HG02981 (cell line): ENCODE measurements around the gene PHIP.
"Not testable (repeated sequence)": the region's sequence is repeated elsewhere in the genome, so short reads cannot be mapped to it uniquely, and the experiment has no call there.

Source experiments
- ATAC-seq: cut with Tn5 transposase; IDR thresholded peaks from one replicate; pipeline ENCODE4 v1.9.1; 2021; ENCODE audit warnings: mild to moderate bottlenecking, moderate library complexity; ENCODE audit not compliant: unreplicated experiment

PHIP gene

GRCh38 chr6:78936515-78936914 lies 141.5 kb downstream of the PHIP start:
- ATAC-seq: no peak

DNA sequence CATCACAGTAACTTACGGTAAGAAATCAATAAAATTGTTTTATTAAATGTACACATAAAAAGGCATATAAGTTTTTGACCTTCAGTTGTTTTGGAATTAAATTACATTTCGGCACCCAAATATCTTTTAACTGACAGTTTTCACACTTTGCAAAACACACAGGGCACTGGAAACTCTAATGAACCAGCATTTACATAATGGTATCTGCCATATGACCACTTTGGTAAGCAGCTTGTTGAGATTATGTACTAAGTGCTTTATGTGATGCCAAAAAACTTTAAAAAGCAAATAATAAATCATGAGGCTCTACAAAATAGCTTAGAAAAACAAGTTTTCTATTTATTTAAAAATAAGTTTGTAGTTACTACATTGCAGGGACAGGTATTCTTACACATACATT lies 142.5 kb downstream of the PHIP start:
- no peak for ATAC-seq

GRCh38 chr6:78925317-78925716 lies 152.7 kb downstream of the PHIP start:
- ATAC-seq: no peak

DNA sequence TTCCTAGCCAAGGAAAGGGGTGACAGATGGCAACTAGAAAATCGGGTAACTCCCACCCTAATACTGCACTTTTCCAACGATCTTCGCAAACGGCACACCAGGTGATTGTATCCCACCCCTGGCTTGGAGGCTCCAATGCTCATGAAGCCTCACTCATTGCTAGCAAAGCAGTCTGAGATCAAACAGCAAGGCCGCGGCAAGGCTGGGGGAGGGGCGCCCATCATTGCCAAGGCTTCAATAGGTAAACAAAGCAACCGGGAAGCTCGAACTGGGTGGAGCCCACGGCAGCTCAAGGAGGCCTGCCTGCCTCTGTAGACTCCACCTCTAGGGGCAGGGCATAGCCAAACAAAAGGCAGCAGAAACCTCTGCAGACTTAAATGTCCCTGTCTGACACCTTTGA lies 156.9 kb downstream of the PHIP start:
- not testable (repeated sequence) for ATAC-seq

GRCh38 chr6:78917788-78918187 lies 160.3 kb downstream of the PHIP start:
- no peak for ATAC-seq

DNA sequence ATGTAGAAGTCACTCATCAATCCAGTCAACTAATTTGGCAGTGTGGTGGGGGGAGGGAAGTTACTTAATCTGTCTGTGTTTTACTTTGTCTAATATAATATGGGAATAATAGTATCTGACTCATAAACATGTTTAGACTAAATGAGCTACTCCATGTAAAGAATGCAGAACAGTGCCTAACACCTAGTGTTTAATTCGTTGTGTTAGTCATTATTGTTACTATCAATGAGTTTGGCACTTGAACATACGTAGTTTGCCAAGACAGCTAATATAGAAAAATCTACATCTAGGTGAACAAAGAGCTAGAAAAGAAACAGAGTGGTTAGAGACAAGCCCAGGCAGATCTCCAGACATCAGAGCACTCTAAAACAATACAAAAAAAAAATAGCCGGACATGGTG lies 161.6 kb downstream of the PHIP start:
- ATAC-seq: no peak

DNA sequence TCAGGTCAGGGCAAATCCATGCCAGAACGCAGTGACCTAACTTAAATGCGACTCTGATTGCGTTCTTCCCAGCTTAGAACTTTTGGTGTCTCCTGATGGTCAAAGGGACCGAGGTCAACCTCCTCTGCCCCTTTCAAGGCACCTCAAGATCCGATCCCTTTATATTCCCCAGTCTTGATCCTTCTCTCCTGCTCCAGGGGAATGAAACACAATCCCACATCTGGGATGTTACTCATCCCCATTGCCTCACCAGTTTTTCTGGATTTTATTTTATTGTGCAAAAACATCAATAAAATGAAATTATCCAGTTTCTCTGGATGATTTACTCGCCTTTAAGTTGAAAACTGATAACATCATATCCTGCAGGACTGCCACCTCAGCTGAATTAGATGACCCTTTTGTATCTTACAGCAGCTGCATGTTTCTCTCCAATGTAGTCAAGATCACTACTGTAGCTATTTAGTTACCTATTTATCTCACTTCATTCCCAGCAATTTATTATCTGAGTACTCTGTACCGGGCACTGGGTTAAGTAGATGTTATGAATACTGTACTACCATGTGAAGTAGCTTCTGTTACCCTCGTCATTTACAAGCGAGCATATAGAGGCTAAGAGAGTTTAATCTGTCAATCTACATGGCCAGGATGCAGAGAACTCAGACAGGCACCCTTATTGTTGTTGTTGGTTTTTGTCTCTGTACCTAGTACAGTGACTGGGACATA lies 166.7 kb downstream of the PHIP start:
- ATAC-seq: no peak

- ATAC-seq: peak; percentile 61
These were observed 167.4 kb downstream of the PHIP start for GRCh38 chr6:78910591-78911171.

DNA sequence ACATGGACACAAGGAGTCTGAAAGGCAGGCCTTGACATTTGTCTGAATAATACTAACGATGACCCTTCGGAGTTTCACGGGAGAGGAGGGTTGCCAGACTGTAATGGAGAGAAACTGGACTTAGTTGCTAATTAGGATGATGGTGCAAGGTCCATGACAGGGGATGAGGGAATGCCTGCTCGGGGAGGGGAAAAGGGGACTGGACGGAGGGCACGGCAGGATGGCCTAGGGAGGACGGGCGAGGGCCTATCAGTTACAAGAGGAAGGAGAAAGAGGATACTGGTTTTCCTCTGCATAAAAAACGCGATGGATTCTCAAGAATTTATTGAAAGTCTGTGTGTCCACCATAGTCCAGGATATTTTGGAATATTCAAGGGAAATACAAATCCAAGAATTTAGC lies 168.0 kb downstream of the PHIP start:
- no peak for ATAC-seq

- no peak for ATAC-seq
These were observed 168.7 kb downstream of the PHIP start for GRCh38 chr6:78909391-78909790.

DNA sequence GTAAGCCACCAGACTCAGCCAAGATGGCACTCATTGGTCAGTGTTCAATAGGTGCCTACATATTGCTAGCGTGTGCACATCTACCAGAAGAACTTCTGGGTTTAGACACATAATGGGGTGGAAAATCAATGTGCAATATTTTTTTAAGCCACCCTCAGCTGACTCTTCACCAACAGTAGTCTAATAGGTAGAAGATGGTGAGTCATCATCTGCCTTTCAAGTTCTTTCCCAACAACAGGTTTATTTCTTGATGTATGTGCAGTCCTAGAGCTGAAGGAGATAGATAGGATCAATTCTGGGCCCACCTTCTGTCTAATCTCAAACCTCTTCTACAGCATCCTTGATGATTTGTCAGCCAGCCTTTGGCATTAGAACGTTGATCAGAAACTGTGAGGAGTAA lies 169.4 kb downstream of the PHIP start:
- ATAC-seq: no peak

- no peak for ATAC-seq
These were observed 181.8 kb downstream of the PHIP start for GRCh38 chr6:78896227-78896626.

GRCh38 chr6:78889901-78890300 lies 188.2 kb downstream of the PHIP start:
- not testable (repeated sequence) for ATAC-seq
